ENCODE measurements around the gene GNG5. TPM values are rescaled to one million over a fixed set of nuclear protein-coding genes. Genes with fewer than 3 reads are reported as not detected.

GNG5 gene
- total and polyA plus RNA-seq, 2 donors (not counting 3 experiments of a cell fraction or from before 2014, with no cell fraction given): 145 to 175 TPM

DNA sequence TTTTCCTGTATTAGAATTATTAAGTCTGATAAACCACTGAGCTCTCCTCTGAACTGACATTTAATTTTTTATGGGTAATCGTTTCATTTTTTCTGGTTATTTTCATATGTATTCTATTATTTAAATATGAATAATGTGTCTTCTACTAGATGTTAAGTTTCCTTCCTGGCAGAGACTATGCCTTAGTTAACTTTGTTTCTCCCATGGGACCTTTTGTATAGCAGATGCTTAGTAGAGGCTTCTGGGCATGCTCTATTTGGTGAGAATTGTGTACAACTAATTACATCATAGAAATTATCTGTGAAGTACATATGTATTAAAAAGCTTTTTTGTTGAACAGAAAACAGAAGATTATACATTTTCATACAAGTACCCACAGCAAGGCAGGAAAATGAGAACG, 44.4 kb upstream of the GNG5 start:
- Histone ChIP-seq H3K27me3 (ENCODE audit: control insufficient read depth in 2 of 2, insufficient read depth in 2 of 2, low read length in 2 of 2) (no peaks in the 10 kb centered on the region), H3K36me3 (ENCODE audit: control insufficient read depth in 2 of 2, extremely low read depth in 1 of 2, insufficient read depth in 2 of 2, low read length in 2 of 2) (no peaks in the 10 kb centered on the region), H3K9ac (replicated peaks; ENCODE audit: extremely low read depth, insufficient read depth, low read length) (no peak overlapping the region), H3K27ac (ENCODE audit: insufficient read depth, low read depth, low read length) (no peak overlapping the region), H3K4me3 (replicated peaks in 1 of 3; ENCODE audit: insufficient read depth in 1 of 3, low read depth in 1 of 3, low read length in 3 of 3) (no peak overlapping the region), H3K79me2 (ENCODE audit: control insufficient read depth, insufficient read depth, low read length) (no peaks in the 10 kb centered on the region), H4K20me1 (replicated peaks; ENCODE audit: control insufficient read depth, extremely low read depth, insufficient read depth, low read length) (no peaks in the 10 kb centered on the region), H3K9me1 (replicated peaks; ENCODE audit: control insufficient read depth, extremely low read depth, insufficient read depth, low read length) (no peaks in the 10 kb centered on the region), H2AFZ (ENCODE audit: low read depth, low read length) (no peak overlapping the region), H3K4me1 (ENCODE audit: control insufficient read depth, extremely low read depth, insufficient read depth, low read length) (no peaks in the 10 kb centered on the region), H3K9me3 (replicated peaks; ENCODE audit: control insufficient read depth, insufficient read depth, low read length) (no peaks in the 10 kb centered on the region), H3K4me2 (ENCODE audit: insufficient read depth, low read length) (no peak overlapping the region)
- intact Hi-C loops (cut with micrococcal nuclease) (no loop called here), dilution Hi-C loops (cut with MboI; ENCODE audit: extremely low pct_ligation_motif_present, low sequenced_read_pairs) (no loop called here)
- FAIRE-seq: no peak
- CTCF ChIA-PET: interaction anchor here (0.7 kb wide), 1 partner anchor 16 kb away, joined by 3 read pairs; no protein-coding TSS in a partner anchor
- DNase-seq (ENCODE audit: low read depth, low spot score): no peak
- POLR2A ChIA-PET: no interaction called here
- no TSS peak for BruUV-seq (replicated peaks)
- TF ChIP-seq JUN (IDR thresholded peaks at IDR 0.05; ENCODE audit: borderline replicate concordance, insufficient read depth, insufficient read length, low read depth) (no peak), POLR2A (IDR thresholded peaks at IDR 0.05; ENCODE audit: low read depth, low read length) (no peak), MYC (IDR thresholded peaks at IDR 0.05; ENCODE audit: low read depth, low read length) (no peak), POLR2AphosphoS5 (IDR thresholded peaks at IDR 0.05; ENCODE audit: insufficient read depth, low read depth, low read length) (no peak), GATA2 (IDR thresholded peaks at IDR 0.05; ENCODE audit: insufficient read depth, insufficient read length, low read depth, low read length) (no peak), FOS (IDR thresholded peaks at IDR 0.05; ENCODE audit: borderline replicate concordance, insufficient read depth, low read length) (no peak), EZH2 (IDR thresholded peaks at IDR 0.05; ENCODE audit: borderline replicate concordance, low read depth, low read length, severe bottlenecking) (no peak)
- TF ChIP-seq, protein P1, sequence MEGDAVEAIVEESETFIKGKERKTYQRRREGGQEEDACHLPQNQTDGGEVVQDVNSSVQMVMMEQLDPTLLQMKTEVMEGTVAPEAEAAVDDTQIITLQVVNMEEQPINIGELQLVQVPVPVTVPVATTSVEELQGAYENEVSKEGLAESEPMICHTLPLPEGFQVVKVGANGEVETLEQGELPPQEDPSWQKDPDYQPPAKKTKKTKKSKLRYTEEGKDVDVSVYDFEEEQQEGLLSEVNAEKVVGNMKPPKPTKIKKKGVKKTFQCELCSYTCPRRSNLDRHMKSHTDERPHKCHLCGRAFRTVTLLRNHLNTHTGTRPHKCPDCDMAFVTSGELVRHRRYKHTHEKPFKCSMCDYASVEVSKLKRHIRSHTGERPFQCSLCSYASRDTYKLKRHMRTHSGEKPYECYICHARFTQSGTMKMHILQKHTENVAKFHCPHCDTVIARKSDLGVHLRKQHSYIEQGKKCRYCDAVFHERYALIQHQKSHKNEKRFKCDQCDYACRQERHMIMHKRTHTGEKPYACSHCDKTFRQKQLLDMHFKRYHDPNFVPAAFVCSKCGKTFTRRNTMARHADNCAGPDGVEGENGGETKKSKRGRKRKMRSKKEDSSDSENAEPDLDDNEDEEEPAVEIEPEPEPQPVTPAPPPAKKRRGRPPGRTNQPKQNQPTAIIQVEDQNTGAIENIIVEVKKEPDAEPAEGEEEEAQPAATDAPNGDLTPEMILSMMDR (IDR thresholded peaks at IDR 0.05; ENCODE audit: extremely low read depth in 1 of 2, insufficient read depth in 1 of 2, low read depth in 1 of 2, low read length in 2 of 2): no peak
- TF ChIP-seq, protein P2, sequence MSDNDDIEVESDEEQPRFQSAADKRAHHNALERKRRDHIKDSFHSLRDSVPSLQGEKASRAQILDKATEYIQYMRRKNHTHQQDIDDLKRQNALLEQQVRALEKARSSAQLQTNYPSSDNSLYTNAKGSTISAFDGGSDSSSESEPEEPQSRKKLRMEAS (IDR thresholded peaks at IDR 0.05; ENCODE audit: insufficient read depth, insufficient read length): no peak
